Tibial artery (tissue), 4 donors: ENCODE data around the gene SCARF2.
A peak's percentile ranks its signal among the peaks of the same experiment; 100 is the strongest.

Source experiments
- DNase-seq, 2 donors: peaks; one replicate each; pipeline ENCODE4 v3.0.0-alpha.2; 2019
- H3K27ac ChIP-seq, 2 donors: fragments of 200-600 bp; sonication (generic) in 1 of 2; 1 replicate in 1 of 2; 2 replicates in 1 of 2; pipeline ENCODE4 v1.5.1; 2018 to 2019; ENCODE audit warnings: mild to moderate bottlenecking in 1 of 2
- H3K27me3 ChIP-seq, 2 donors: fragments of 200-600 bp; sonication (generic) in 1 of 2; one replicate each; pipeline versions ENCODE4 v1.5.1 to v1.6.0; 2016 to 2019
- H3K36me3 ChIP-seq, 3 donors: fragments of 200-600 bp; sonication (generic) in 2 of 3; one replicate each; pipeline ENCODE4 v1.5.1; 2016 to 2019; ENCODE audit warnings: mild to moderate bottlenecking in 2 of 3
- H3K4me1 ChIP-seq, 4 donors: fragments of 200-600 bp; sonication (generic) in 2 of 4; 1 replicate in 3 of 4; 2 replicates in 1 of 4; pipeline ENCODE4 v1.5.1; 2016 to 2019
- H3K4me3 ChIP-seq, 2 donors: fragments of 200-600 bp; sonication (generic) in 1 of 2; 1 replicate in 1 of 2; 2 replicates in 1 of 2; pipeline ENCODE4 v1.5.1; 2018 to 2019; ENCODE audit warnings: mild to moderate bottlenecking in 2 of 2
- H3K9me3 ChIP-seq, 3 donors: fragments of 200-600 bp; sonication (generic) in 1 of 3; one replicate each; pipeline ENCODE4 v1.5.1; 2016 to 2019
- intact Hi-C: fragments of 100-400 bp; cut with DNase I; formaldehyde crosslinking; loops from one replicate; pipeline ENCODE4 v1.15.0; 2023; ENCODE audit warnings: low total_unique reads
- TF ChIP-seq, protein P1 (sequence below), 2 experiments: fragments of 200-600 bp in 1 of 2; fragments of 450-650 bp in 1 of 2; IDR thresholded peaks; one replicate each; pipeline ENCODE4 v1.5.1; 2017 to 2019; ENCODE audit warnings: antibody characterized with exemption in 2 of 2, mild to moderate bottlenecking in 1 of 2, moderate library complexity in 1 of 2

The SCARF2 gene

DNA sequence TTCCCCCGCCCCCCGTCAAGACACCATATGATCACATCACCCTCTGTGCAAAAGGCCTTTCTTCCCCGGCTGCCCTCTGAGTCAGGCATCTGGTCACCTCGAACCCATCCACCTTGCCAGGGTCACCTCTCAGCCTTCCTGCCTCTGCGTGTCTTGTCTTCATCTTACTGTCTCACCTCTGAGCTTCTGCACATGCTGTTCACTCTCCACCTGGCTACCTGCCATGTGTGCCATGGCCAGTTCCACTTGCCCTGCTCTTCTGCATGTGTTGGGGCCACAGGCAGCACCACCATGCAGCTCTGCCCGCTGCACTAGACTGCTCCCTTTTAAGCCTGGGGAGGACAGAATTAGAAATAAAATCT, 33.9 kb downstream of the SCARF2 start:
- DNase-seq: peak in 1 of 2 donors; percentile 40
- H3K27me3 ChIP-seq: no peaks in the 10 kb centered on the region
- H3K27ac ChIP-seq: no peak overlapping the region
- no peaks in the 10 kb centered on the region for H3K9me3 ChIP-seq
- no peak overlapping the region for H3K4me3 ChIP-seq
- no peaks in the 10 kb centered on the region for H3K4me1 ChIP-seq
- intact Hi-C loops: no loop called here
- H3K36me3 ChIP-seq: peaks cover 18 to 52% (median 39%) of the 10 kb centered on the region in 3 donors
- TF ChIP-seq, protein P1, sequence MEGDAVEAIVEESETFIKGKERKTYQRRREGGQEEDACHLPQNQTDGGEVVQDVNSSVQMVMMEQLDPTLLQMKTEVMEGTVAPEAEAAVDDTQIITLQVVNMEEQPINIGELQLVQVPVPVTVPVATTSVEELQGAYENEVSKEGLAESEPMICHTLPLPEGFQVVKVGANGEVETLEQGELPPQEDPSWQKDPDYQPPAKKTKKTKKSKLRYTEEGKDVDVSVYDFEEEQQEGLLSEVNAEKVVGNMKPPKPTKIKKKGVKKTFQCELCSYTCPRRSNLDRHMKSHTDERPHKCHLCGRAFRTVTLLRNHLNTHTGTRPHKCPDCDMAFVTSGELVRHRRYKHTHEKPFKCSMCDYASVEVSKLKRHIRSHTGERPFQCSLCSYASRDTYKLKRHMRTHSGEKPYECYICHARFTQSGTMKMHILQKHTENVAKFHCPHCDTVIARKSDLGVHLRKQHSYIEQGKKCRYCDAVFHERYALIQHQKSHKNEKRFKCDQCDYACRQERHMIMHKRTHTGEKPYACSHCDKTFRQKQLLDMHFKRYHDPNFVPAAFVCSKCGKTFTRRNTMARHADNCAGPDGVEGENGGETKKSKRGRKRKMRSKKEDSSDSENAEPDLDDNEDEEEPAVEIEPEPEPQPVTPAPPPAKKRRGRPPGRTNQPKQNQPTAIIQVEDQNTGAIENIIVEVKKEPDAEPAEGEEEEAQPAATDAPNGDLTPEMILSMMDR (IDR thresholded peaks at IDR 0.05): no peak

DNA sequence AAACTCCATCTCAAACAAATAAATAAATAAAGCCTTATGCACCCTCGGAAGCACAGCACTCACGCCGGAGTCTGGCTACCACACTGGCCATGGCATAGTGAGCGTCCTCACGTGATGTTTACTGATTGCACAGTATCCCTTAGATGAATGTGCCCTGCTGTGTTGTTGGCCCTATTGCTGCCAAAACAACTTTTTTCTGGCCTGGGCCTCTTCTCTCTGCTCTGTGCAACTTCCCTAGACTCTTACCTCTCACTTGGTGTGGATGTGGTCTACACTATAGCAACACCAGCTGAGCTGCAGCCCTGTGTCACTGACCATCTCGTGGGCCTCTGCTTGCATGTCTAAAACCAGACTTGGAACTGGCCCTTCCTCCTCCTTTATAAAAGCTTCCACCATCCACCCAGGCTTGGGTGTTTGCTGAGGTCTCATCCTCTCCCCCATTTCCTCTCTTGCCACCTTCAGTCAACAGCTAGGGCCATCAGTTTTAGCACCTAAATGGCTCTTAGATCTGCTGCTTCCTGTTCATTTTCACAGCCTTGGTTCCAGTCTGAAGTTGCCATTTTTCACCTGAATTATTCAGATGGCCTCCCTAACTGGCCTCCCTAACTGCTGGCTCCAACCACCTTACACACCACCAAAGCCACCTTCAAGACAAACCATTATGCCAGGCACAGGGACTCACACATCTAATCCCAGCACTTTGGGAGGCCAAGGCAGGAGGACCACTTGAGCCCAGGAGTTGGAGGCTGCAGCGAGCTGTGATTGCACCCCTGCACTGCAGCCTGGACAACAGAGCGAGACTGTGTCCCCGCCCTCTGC, 34.5 kb downstream of the SCARF2 start:
- Histone ChIP-seq H3K9me3 (no peaks in the 10 kb centered on the region), H3K36me3 (peaks cover 18 to 52% (median 39%) of the 10 kb centered on the region in 3 donors), H3K27ac (no peak overlapping the region), H3K27me3 (no peaks in the 10 kb centered on the region), H3K4me1 (no peaks in the 10 kb centered on the region), H3K4me3 (no peak overlapping the region)
- intact Hi-C loops: no loop called here
- DNase-seq: peak in 1 of 2 donors; percentile 38
- TF ChIP-seq, protein P1 (IDR thresholded peaks at IDR 0.05): no peak

DNA sequence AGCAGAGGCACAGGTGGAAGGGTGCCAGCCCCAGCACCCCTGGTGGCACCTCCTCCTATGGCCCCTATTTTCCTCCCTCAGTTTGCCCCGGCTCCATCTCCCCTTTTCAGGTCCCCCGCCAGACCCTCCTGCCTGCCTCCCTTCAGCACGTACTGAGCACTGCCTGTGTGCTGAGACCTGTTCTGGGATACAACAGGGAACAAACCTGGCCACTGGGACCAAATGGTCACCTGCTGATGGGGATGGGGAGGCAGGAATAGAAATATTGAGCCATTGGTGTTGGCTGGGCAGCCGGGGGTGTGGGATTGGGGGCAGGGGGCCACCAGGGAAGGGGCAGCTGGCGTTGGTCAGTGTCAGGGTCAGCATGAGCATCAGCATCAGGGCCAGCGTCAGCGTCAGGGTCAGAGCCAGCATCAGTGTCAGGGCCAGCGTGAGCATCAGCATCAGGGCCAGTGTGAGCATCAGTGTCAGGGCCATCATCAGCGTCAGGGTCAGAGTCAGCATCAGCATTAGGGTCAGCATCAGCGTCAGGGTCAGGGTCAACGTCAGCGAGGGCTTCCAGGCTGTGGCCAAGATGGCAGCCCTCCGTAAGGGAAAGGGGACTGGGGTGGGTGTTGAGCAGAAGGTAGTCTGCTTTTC, 36.1 kb downstream of the SCARF2 start:
- Histone ChIP-seq H3K36me3 (peaks cover 12 to 37% (median 30%) of the 10 kb centered on the region in 3 donors), H3K9me3 (no peaks in the 10 kb centered on the region), H3K4me1 (peaks cover 0 to 3% (median 0%) of the 10 kb centered on the region in 4 donors), H3K27me3 (no peaks in the 10 kb centered on the region), H3K27ac (no peak overlapping the region), H3K4me3 (no peak overlapping the region)
- TF ChIP-seq, protein P1 (IDR thresholded peaks at IDR 0.05): no peak
- DNase-seq: peak in 1 of 2 donors; percentile 43
- intact Hi-C loops: no loop called here

DNA sequence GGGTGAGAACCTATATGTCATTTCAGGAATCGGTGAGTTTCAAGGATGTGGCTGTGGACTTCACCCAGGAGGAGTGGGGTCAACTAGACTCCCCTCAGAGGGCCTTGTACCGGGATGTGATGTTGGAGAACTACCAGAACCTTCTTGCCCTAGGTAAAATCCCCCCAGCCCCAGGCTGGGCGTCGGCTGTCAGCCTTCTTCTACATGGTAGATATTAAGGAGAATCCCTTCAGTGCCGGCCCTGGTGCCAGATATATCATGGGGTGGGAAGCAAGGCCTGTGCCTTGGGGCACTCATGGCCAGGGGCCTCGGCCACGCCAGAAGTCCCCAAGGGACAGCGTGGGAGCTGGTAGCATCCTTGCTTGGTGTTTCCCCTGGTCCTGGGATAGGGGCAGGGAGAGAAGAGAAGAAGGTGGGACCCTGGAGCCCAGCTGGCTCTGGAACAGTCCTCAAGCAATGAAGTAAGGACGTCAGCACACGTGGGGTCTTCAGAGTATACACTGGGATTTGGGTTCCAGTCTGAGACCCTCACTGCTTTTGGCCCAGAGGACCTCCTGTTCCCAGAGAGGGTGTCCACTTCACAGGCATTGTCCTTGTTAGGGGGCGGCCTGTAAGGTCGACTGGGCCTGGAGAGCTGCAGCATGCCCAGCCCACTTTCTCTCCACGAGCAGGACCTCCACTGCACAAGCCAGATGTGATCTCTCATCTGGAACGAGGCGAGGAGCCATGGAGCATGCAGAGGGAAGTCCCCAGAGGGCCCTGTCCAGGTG, 36.8 kb downstream of the SCARF2 start:
- intact Hi-C loops: no loop called here
- Histone ChIP-seq H3K4me1 (peaks cover 0 to 7% (median under 1%) of the 10 kb centered on the region in 4 donors), H3K36me3 (peaks cover 5 to 30% (median 23%) of the 10 kb centered on the region in 3 donors), H3K4me3 (no peak overlapping the region), H3K9me3 (no peaks in the 10 kb centered on the region), H3K27ac (no peak overlapping the region), H3K27me3 (no peaks in the 10 kb centered on the region)
- peak in 1 of 2 donors; percentile 48 for DNase-seq
- TF ChIP-seq, protein P1 (IDR thresholded peaks at IDR 0.05): no peak

DNA sequence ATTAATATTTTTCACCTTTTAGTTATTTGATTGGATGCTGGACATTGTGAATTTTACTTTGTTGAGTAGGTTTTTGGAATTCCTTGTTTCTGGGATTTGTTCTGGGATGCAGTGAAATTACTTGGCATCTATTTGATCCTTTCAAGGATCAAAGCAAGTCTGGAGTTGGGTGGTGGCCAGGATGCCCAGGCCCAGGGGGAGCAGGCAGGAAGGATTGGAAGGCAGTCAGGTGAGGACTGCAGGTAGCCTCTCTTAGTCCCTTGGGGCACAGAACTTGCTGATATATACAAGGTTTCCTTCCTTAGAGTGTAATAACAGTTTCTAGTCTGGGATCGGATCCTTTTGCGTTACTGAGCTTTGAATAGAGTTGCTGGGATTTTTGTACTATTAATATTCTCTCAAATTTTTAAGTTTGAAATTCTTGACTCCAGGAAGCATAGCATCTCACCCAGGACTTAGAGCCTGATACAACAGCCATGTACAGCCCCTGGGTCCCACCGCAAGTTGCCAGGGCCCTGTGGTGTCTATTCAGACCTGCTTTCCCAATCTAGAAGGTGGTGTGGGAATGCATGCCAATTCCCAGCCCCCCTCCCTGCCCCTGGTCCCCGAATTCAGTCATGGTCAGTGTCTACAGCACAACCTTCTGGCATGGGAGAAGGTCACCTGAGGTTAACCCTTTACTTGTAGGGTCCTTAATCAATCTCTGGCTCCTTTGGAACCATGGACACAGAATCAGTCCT, 37.6 kb downstream of the SCARF2 start:
- TF ChIP-seq, protein P1 (IDR thresholded peaks at IDR 0.05): no peak
- Histone ChIP-seq H3K4me1 (peaks cover 0 to 14% (median 6%) of the 10 kb centered on the region in 4 donors), H3K9me3 (no peaks in the 10 kb centered on the region), H3K4me3 (no peak overlapping the region), H3K27ac (no peak overlapping the region), H3K36me3 (peaks cover 0 to 22% (median 16%) of the 10 kb centered on the region in 3 donors), H3K27me3 (no peaks in the 10 kb centered on the region)
- peak in 1 of 2 donors; percentile 34 for DNase-seq
- intact Hi-C loops: no loop called here
